HCT116 (cell line): ENCODE data around the gene ZNF579. TPM values are rescaled to one million over a fixed set of nuclear protein-coding genes. Genes with fewer than 3 reads are reported as not detected.

ENCODE experiments used
- ATAC-seq: fragments of 200-7000 bp; cut with Tn5 transposase; 2 replicates; pipeline ENCODE4 v1.9.1; 2020; ENCODE audit warnings: mild to moderate bottlenecking, moderate library complexity
- BruUV-seq: library from RNA; stranded (reverse); fragments of 400-500 nt; replicated peaks from 2 replicates; lab custom pipeline; 2021; lab: Mats Ljungman, UMichigan
- CTCF ChIA-PET: fragments of 300-600 bp; sonication (Branson Sonifier 250); formaldehyde crosslinking; loops from one replicate; lab custom pipeline; 2021; ENCODE audit warnings: antibody characterized with exemption; lab: Charles Lee
- POLR2A ChIA-PET: fragments of 300-600, 350-600 bp; sonication (Branson Sonifier 250); formaldehyde crosslinking; loops from one replicate; lab custom pipeline; 2021; ENCODE audit warnings: antibody characterized with exemption; lab: Charles Lee
- RAD21 ChIA-PET, 2 experiments: fragments of 300-600 bp; sonication (Branson Sonifier 250); formaldehyde crosslinking; loops; one replicate each; lab custom pipeline; 2023; ENCODE audit warnings: low total read pairs in 2 of 2; ENCODE audit not compliant: uncharacterized antibody in 2 of 2, unreplicated experiment in 2 of 2, low non-redundant PET in 1 of 2; lab: Charles Lee
- DNase-seq: peaks from one replicate; pipeline ENCODE4 v3.0.0-alpha.2; 2010; ENCODE audit warnings: low read depth, low spot score
- H2AFZ ChIP-seq: fragments of 200-600 bp; shearing (Covaris generic), sonication (generic); 2 replicates; pipeline ENCODE4 v1.6.1; 2017; ENCODE audit warnings: low read depth, mixed run types, mixed read lengths, antibody characterized with exemption, low read length; ENCODE audit not compliant: poor library complexity, severe bottlenecking
- H3K27ac ChIP-seq: 2 replicates; pipeline ENCODE4 v1.5.1; 2012; ENCODE audit warnings: low read depth, low read length
- H3K27me3 ChIP-seq: fragments of 200-600 bp; sonication (generic); 2 replicates; pipeline ENCODE4 v1.6.1; 2016; ENCODE audit warnings: mixed run types, low read length, mixed read lengths; ENCODE audit not compliant: insufficient read depth
- H3K36me3 ChIP-seq, 2 experiments: fragments of 200-500 bp in 1 of 2; fragments of 200-600 bp in 1 of 2; sonication (Bioruptor generic) in 1 of 2; sonication (generic) in 1 of 2; 2 replicates each; pipeline versions ENCODE4 v1.5.1 to v1.6.1; 2014 to 2016; ENCODE audit warnings: low read length in 2 of 2, inconsistent platforms in 1 of 2, mixed read lengths in 1 of 2, mixed run types in 1 of 2; ENCODE audit not compliant: insufficient read depth in 2 of 2, control insufficient read depth in 1 of 2
- H3K4me1 ChIP-seq, 2 experiments: fragments of 200-600 bp in 1 of 2; sonication (generic) in 1 of 2; 2 replicates each; pipeline versions ENCODE4 v1.5.1 to v1.6.1; 2012 to 2017; ENCODE audit warnings: low read length in 2 of 2, inconsistent platforms in 1 of 2, mild to moderate bottlenecking in 1 of 2, mixed read lengths in 1 of 2, mixed run types in 1 of 2, moderate library complexity in 1 of 2; ENCODE audit not compliant: insufficient read depth in 2 of 2, control insufficient read depth in 1 of 2
- H3K4me2 ChIP-seq: fragments of 200-600 bp; sonication (generic); 2 replicates; pipeline ENCODE4 v1.6.1; 2017; ENCODE audit warnings: mixed run types, low read length, mixed read lengths
- H3K4me3 ChIP-seq, 2 experiments: fragments of 200-600 bp in 1 of 2; sonication (generic) in 1 of 2; replicated peaks in 1 of 2; 2 replicates each; pipeline ENCODE4 v1.5.1; 2011 to 2016; ENCODE audit warnings: low read length in 2 of 2, control low read depth in 1 of 2, low read depth in 1 of 2, mild to moderate bottlenecking in 1 of 2, mixed read lengths in 1 of 2, mixed run types in 1 of 2
- H3K79me2 ChIP-seq: fragments of 200-600 bp; sonication (generic); 2 replicates; pipeline ENCODE4 v1.6.1; 2017; ENCODE audit warnings: mild to moderate bottlenecking, mixed run types, low read length, moderate library complexity, mixed read lengths; ENCODE audit not compliant: insufficient read depth
- H3K9ac ChIP-seq: fragments of 200-600 bp; sonication (generic); 2 replicates; pipeline ENCODE4 v1.6.1; 2016; ENCODE audit warnings: low read length, mixed read lengths
- H3K9me2 ChIP-seq: fragments of 200-600 bp; sonication (generic), shearing (Covaris generic); 2 replicates; pipeline ENCODE4 v1.6.1; 2017; ENCODE audit warnings: mixed run types, mild to moderate bottlenecking, moderate library complexity; ENCODE audit not compliant: insufficient read depth
- H3K9me3 ChIP-seq, 2 experiments: fragments of 200-500 bp in 1 of 2; fragments of 200-600 bp in 1 of 2; sonication (Bioruptor generic) in 1 of 2; sonication (generic) in 1 of 2; 2 replicates each; pipeline ENCODE4 v1.6.1; 2014 to 2017; ENCODE audit warnings: low read length in 2 of 2, mixed read lengths in 2 of 2, inconsistent platforms in 1 of 2, low read depth in 1 of 2, mild to moderate bottlenecking in 1 of 2, mixed run types in 1 of 2, moderate library complexity in 1 of 2; ENCODE audit not compliant: control insufficient read depth in 1 of 2, insufficient read depth in 1 of 2
- H4K20me1 ChIP-seq: fragments of 200-600 bp; sonication (generic), shearing (Covaris generic); 2 replicates; pipeline ENCODE4 v1.6.1; 2017; ENCODE audit warnings: mixed run types, mild to moderate bottlenecking, moderate library complexity; ENCODE audit not compliant: insufficient read depth
- CBX3 ChIP-seq: IDR thresholded peaks from 2 replicates; pipeline ENCODE4 v1.6.1; 2012; ENCODE audit warnings: low read depth
- CTCF ChIP-seq, 3 experiments: fragments of 200-600 bp in 1 of 3; sonication (generic) in 1 of 3; IDR thresholded peaks in 2 of 3; conservative IDR thresholded peaks in 1 of 3; 2 replicates each; pipeline ENCODE4 v1.5.1; 2012 to 2017; ENCODE audit warnings: low read depth in 2 of 3, low read length in 2 of 3, antibody characterized with exemption in 1 of 3, borderline replicate concordance in 1 of 3, control low read depth in 1 of 3, mild to moderate bottlenecking in 1 of 3, mixed read lengths in 1 of 3, mixed run types in 1 of 3, moderate library complexity in 1 of 3; ENCODE audit not compliant: insufficient read depth in 1 of 3
- EGR1 ChIP-seq: IDR thresholded peaks from 2 replicates; pipeline ENCODE4 v1.6.1; 2012; ENCODE audit warnings: low read depth
- ELF1 ChIP-seq: IDR thresholded peaks from 2 replicates; pipeline ENCODE4 v1.6.1; 2012; ENCODE audit warnings: low read depth, borderline replicate concordance
- JUND ChIP-seq: IDR thresholded peaks from 2 replicates; pipeline ENCODE4 v1.6.1; 2012
- POLR2AphosphoS5 ChIP-seq: IDR thresholded peaks from 2 replicates; pipeline ENCODE4 v1.6.1; 2011; ENCODE audit warnings: mild to moderate bottlenecking, low read depth, low read length, moderate library complexity
- RAD21 ChIP-seq: IDR thresholded peaks from 2 replicates; pipeline ENCODE4 v1.6.1; 2012; ENCODE audit warnings: low read depth, mild to moderate bottlenecking
- REST ChIP-seq: IDR thresholded peaks from 2 replicates; pipeline ENCODE4 v1.6.1; 2012; ENCODE audit warnings: low read depth
- YY1 ChIP-seq: IDR thresholded peaks from 2 replicates; pipeline ENCODE4 v1.6.1; 2011; ENCODE audit warnings: low read length, low read depth, moderate library complexity, mild to moderate bottlenecking; ENCODE audit not compliant: insufficient replicate concordance; ENCODE audit errors: extremely low read depth
- ZNF274 ChIP-seq: fragments of 200-500 bp; sonication (Bioruptor generic); IDR thresholded peaks from 2 replicates; pipeline ENCODE4 v1.6.1; 2014; ENCODE audit warnings: mild to moderate bottlenecking, low read depth, low read length, inconsistent platforms
- intact Hi-C: fragments of 100-400 bp; cut with micrococcal nuclease; formaldehyde crosslinking; loops from 2 replicates; pipeline ENCODE4 v1.10.0; 2022
- total RNA-seq: library from RNA; stranded (reverse); gene quantifications from one replicate; pipeline ENCODE4 v1.2.1, GENCODE V29; 2021; ENCODE audit not compliant: unreplicated experiment
- TF ChIP-seq, protein P1 (sequence below): IDR thresholded peaks from 2 replicates; pipeline ENCODE4 v1.6.1; 2011; ENCODE audit warnings: mild to moderate bottlenecking, low read length, moderate library complexity; ENCODE audit not compliant: insufficient replicate concordance; ENCODE audit errors: extremely low read depth
- TF ChIP-seq, protein P2 (sequence below): IDR thresholded peaks from 2 replicates; pipeline ENCODE4 v1.6.1; 2012

The ZNF579 gene
- total RNA-seq, 1 experiment from 2014 or later = 24.1 TPM

GRCh38 chr19:55581823-55582223 is 1.2 kb upstream of the ZNF579 start:
- intact Hi-C loops = no loop called here
- Histone ChIP-seq H3K79me2 (peaks cover 16% of the 10 kb centered on the region), H3K9me2 (no peaks in the 10 kb centered on the region), H3K36me3 (no peaks in the 10 kb centered on the region; a peak in 2 of 4 replicates), H4K20me1 (no peaks in the 10 kb centered on the region), H3K27ac (no peak overlapping the region), H3K4me2 (no peak overlapping the region), H3K9ac (no peak overlapping the region), H3K4me1 (peaks cover 11 to 17% of the 10 kb centered on the region in 2 experiments), H3K9me3 (no peaks in the 10 kb centered on the region), H3K27me3 (no peaks in the 10 kb centered on the region), H3K4me3 (no peak overlapping the region), H2AFZ (no peak overlapping the region)
- no TSS peak for BruUV-seq
- CTCF ChIA-PET = no interaction called here
- no peak for TF ChIP-seq EGR1
- no peak for TF ChIP-seq JUND
- no peak for TF ChIP-seq CBX3
- TF ChIP-seq, protein P1, sequence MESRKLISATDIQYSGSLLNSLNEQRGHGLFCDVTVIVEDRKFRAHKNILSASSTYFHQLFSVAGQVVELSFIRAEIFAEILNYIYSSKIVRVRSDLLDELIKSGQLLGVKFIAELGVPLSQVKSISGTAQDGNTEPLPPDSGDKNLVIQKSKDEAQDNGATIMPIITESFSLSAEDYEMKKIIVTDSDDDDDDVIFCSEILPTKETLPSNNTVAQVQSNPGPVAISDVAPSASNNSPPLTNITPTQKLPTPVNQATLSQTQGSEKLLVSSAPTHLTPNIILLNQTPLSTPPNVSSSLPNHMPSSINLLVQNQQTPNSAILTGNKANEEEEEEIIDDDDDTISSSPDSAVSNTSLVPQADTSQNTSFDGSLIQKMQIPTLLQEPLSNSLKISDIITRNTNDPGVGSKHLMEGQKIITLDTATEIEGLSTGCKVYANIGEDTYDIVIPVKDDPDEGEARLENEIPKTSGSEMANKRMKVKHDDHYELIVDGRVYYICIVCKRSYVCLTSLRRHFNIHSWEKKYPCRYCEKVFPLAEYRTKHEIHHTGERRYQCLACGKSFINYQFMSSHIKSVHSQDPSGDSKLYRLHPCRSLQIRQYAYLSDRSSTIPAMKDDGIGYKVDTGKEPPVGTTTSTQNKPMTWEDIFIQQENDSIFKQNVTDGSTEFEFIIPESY = no peak
- TF ChIP-seq YY1 = no peak
- TF ChIP-seq ELF1 = no peak
- TF ChIP-seq REST = no peak
- TF ChIP-seq ZNF274 = no peak
- no peak for TF ChIP-seq POLR2AphosphoS5
- no peak for TF ChIP-seq CTCF (IDR thresholded peaks at IDR 0.05 in 2 of 3, conservative IDR thresholded peaks at IDR 0.05 in 1 of 3; ENCODE audit: borderline replicate concordance in 1 of 3, insufficient read depth in 1 of 3, low read depth in 2 of 3, low read length in 2 of 3)
- TF ChIP-seq, protein P2, sequence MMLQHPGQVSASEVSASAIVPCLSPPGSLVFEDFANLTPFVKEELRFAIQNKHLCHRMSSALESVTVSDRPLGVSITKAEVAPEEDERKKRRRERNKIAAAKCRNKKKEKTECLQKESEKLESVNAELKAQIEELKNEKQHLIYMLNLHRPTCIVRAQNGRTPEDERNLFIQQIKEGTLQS = no peak
- no peak for TF ChIP-seq RAD21
- RAD21 ChIA-PET = no interaction called here
- DNase-seq (no peak), ATAC-seq (no peak)
- POLR2A ChIA-PET = interaction anchor here (0.6 to 1.2 kb wide), 3 partner anchors 23 to 73 kb away, joined by 3 to 4 read pairs (median 4); partner anchors contain the start of gene U2AF2
